ENCODE results near the gene CTSC.

CTSC gene

DNA sequence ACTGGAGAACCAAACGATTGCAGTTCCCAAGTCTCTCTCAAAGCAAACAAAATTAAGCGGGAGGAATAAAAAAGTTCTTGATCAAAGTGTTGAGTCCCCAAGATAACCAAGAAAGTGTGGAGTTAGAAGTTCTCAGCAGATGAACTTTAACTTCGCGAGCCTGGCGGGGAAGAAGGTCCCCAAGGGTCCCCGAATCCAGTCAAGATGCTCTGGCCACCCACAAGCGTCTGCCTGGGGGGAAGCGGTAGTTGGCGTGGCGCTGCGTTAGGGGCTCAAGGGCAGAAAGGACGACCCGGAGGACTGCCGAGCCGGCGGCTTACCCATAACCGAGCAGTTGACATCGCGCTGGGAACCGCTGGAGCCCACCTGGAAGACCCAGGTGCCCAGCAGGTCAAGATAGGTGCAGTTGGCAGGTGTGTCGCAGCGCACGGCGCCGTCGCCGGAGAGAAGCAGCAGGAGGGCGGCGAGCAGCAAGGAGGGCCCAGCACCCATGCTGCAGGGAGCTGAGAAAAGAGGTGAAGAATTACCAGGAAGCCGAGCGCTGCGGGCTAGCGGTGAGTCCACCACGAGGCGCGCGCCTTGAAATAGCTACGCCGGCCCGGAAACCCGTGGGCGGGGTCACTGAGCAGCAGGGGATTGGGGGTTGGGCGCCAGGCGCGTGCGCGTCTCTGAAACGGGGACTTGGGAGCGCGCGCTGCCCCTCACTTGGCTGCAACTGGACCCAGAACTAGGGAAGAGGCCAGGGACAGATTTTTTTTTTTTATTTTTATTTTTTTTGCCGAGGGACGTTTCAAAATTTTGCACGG, at the start of gene CTSC:
CTSC (minus strand) TSS at position 556 of the 806 bp plus-strand sequence; CDS start at position 492, 64 bp downstream.
- in situ Hi-C loops (cut with MboI; ENCODE audit: low sequenced_read_pairs), result no loop called here

DNA sequence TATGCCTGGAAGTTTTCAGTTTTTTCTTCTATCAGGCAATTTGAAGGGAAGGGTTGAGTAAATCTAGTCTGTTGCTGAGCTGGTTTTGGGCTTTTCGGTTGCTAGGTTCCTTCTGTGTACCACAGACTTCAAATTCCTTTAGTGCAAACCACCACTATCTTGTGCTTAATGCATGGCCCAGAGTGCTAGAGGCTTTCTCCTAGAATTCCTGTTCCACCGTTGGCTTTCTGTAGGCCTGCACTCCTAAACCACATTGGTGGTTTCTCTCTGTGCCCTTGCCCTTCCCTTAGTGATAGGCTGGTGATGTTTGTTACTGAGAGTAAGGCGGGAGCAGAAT, 47.1 kb upstream of the CTSC start:
- in situ Hi-C loops (cut with MboI; ENCODE audit: low sequenced_read_pairs), result no loop called here

DNA sequence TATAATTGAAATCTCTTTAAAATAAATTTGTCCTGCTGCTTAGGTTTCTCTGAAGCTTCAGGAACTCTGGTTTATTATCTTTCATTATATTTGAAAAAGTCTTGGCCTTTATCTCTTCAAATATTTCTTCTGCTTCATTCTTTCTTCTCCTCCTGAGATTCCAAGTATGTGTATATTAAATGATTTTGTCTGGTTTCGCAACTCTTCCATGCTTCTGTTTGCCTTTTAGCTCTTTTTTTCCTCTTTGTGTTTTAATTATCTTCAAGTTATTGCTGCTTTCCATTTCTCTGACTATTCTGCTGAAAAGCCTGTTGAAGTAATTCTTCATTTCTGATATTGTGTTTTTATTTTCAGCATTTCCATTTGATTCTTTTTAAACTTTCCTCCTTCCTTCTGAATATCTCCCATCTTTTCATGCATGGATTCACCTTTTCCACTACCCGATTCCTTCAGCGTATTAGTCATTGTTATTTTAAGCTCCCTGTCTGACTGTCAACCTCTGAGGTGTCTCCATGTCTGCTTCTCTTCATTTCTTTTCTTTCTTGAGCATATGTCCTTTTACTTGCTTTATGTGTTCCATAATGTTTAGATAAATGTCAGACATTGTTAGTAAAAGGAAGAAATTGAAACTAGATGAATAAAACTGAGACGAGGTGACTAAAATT, 46.6 kb upstream of the CTSC start:
- in situ Hi-C loops (cut with MboI; ENCODE audit: low sequenced_read_pairs), result no loop called here

DNA sequence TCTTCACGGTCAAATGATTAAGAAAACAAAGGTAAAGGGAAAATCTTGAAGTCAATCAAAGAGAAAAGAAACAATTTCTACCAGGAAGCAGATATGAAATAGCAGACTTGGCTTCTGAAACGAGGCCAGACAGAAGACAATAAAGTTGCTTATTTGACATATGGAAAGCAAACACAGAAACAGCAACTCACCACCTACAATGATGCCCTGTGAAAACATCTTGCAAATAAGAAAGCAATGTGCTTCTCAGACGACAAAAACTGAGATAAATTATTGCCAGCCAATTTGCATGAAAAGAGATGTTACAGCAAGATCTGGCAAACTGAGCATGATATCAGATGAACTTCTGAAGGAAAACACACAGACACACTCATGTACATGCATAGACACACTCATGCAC, 45.9 kb upstream of the CTSC start:
- in situ Hi-C loops (cut with MboI; ENCODE audit: low sequenced_read_pairs), result no loop called here

DNA sequence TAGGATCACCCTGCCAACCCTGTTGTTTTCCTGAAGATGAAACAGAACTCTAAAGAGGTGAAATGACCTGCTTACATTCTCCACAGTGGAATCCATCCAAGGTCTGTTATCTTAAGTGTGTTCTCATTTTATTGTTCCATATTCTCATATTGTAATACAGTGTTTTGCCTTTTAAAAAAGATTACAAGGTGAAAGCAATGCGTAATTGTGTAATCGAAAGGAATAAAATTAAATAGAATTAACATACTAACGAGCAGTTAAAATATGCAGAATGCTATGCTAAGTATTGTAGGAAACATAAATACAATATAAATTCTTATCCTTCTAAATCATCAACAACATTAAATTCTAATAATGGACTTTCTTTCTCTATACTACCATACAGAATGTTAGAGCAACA, 41.6 kb upstream of the CTSC start:
- in situ Hi-C loops (cut with MboI; ENCODE audit: low sequenced_read_pairs), result no loop called here

DNA sequence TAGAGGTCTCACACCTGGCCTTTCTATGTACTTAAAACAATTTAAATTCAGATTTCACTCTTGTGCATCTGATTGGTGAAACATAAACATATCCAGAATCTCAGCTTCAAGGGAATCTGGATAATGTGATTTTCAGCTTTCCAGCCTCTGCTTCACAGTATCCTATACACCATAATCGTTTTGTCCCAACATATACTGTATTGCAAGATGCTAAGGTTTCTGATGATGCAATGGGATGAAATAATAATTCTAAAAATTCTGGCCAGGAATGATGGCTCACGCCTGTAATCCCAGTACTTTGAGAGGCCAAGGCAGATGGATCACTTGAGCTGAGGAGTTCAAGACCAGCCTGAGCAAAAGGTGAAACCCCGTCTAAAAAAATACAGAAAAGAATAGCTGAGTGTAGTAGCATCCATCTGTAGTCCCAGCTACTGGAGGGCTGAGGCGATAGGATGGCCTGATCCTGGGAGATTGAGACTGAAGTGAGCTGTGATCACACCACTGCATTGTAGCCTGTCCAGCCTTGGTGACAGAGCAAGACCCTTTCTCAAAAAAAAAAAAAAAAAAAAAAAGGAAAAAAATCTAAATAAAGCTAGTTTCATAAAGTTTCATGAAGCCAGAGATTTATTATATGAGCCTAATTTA, 41.0 kb upstream of the CTSC start:
- in situ Hi-C loops (cut with MboI; ENCODE audit: low sequenced_read_pairs), result no loop called here

DNA sequence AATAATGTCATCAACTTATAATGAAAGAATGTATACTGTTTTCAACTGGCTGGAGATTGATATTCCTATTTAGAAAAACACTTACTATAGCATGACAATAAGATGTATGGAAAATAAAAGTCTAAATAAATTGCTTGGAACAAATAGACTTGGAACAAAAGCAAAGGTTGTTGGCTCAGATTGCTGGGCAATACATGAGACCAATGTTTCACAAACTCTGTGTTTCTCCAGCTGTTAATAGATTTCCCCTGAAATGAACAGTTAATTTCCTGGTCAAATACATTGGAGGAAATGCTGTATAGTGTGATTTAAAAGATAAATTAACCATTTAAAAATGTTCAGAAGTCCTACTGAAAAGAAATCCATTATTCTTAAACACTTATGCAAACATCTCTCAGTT, 40.1 kb upstream of the CTSC start:
- in situ Hi-C loops (cut with MboI; ENCODE audit: low sequenced_read_pairs), result no loop called here

DNA sequence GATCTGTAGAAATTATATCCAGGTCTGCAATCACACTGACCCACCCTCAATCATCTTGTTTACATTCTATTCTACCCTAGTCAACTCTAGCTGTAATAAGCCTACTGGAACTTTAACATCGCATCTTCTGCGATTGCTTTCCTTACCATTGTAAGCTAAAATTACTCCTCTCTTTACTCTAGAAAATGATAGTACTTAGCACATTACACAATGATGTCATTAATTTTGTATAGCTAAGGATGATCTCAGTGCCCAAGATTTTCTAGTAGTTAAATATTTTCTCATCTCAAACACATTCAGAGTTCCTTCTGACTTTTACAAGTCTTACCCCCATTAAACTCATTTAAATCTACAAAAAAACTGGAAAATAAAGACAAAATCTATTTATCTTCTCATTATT, 39.6 kb upstream of the CTSC start:
- in situ Hi-C loops (cut with MboI; ENCODE audit: low sequenced_read_pairs), result no loop called here

DNA sequence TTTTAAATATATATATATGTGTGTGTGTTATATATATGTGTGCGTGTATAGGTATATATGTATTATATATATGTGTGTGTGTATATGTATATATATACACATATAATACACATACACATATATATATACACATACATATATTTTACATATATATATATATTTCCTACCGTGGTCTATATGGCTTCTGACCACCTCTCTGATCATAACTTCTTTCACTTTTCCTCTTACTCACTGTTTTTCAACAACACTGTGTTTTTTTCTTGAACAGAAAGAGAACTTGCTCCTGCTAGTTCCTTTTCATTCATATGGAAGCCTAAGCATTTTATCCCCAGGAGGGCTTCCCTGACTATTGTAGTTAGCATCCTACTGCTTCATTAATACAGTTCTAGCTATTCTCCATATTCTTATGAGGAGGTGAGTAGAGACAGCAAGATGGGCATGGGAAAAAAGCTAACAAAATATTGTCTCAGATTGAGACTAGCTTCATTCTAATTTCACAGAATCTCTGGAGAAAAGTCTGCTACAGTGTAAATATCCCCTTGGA, 38.5 kb upstream of the CTSC start:
- in situ Hi-C loops (cut with MboI; ENCODE audit: low sequenced_read_pairs), result no loop called here

DNA sequence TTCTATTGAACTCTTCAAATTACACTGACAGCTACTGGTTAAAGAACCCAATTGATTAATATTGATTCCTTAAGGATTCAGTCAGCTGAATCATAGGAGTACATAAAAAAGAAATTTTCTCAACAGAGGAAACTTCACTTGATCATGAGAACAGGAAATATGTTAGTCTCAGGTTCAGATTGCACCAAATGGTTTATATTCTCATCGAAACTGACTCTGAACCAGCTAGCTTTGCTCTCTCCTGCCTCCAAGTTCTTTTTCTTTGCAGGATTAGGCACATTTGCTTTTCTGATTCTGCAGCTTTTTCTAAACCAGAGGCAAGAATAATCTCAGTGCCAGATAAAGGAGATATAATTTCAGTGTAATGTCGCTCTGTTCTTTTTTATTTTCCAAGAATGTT, 33.2 kb upstream of the CTSC start:
- in situ Hi-C loops (cut with MboI; ENCODE audit: low sequenced_read_pairs), result no loop called here

DNA sequence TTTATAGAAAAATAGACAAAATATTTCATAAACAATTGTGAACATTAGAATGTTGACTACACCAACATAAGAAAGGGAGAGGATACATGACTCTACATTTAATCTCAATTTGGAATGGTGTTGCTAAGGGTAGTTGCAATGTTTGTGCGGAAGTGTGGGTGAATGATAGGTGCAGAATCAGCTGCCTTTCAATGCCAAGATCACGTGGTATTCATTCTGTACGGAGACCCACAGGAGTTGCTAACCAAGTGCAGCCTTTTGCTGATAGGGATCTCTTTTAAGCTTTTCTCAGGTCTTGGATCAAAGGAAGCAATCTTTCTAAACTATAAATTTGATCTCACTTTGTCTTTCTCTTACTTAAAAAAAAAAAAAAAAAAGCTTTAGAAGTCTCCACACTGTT, 29.8 kb upstream of the CTSC start:
- in situ Hi-C loops (cut with MboI; ENCODE audit: low sequenced_read_pairs), result no loop called here

DNA sequence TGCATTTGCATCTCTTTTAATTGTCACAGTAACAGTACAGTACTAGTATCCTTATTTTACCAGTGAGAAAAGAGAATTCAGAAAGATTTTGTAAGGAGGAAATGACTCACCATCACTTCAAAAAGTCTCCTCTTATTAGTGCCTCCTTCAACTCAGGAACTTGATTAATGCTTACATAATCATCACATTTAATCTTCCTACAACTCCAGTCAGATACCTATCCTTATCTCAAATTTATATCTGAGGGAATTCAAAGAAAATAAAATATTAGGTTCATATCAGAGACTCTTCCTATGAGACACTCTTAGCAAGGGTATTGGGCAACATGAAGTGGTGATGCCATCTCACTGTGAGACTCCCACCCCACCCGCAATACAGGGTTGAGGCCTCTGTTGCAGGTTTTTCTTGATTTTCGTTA, 26.1 kb upstream of the CTSC start:
- in situ Hi-C loops (cut with MboI; ENCODE audit: low sequenced_read_pairs), result no loop called here

DNA sequence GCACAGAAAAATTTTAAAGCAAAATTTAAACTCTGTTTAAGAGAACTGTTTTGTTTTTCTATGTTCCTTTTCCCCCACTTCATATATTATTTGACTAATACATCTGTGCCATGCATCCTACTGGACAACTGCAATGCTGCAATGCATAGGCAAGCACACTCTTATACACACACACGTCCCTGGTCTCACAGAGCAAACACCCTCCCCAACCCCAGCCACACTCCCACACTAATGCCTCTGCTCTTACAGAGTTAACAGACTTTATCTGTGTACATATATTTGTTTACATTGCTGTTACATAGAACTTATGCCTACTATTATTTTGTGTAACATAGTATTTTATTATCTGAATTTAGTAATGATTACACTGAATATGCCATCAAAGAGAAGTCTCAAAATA, 25.5 kb upstream of the CTSC start:
- in situ Hi-C loops (cut with MboI; ENCODE audit: low sequenced_read_pairs), result no loop called here

DNA sequence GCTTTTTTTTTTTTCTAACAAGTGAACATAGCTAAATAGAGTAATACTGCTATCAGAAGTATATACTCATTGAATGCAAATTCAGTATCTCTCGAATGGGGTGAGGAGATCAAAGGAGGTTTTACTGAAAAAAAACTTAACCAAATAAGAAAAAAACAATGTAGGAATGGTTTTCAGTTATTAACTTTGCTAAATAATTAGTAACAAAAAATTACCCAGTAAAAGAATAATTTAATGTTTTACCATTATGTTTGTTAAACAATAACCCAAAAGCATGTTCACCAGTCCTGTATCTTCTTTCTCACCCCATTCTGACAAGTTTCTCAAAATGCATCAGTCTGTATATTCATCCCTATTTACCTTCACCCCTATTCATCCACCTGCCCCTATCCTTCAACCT, 22.6 kb upstream of the CTSC start:
- in situ Hi-C loops (cut with MboI; ENCODE audit: low sequenced_read_pairs), result no loop called here

DNA sequence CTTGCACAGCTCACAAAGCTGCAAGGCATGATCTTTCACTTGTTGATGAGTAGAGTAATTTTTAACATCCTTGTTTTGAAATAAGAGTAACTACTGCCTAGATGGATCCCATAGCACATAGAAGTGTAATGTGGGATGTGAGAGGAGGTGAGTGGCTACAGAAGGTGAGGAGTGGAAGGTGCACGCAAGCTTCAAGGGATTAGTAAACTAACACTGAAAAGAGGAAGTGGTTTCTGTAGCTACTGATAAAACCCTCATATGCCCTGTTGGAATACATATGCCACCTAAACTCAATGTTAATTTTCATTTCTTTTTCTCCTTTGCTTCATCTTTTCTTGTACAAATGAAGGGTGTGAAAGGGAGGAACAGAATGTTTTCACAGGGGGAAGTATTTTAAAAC, 22.0 kb upstream of the CTSC start:
- in situ Hi-C loops (cut with MboI; ENCODE audit: low sequenced_read_pairs), result no loop called here

DNA sequence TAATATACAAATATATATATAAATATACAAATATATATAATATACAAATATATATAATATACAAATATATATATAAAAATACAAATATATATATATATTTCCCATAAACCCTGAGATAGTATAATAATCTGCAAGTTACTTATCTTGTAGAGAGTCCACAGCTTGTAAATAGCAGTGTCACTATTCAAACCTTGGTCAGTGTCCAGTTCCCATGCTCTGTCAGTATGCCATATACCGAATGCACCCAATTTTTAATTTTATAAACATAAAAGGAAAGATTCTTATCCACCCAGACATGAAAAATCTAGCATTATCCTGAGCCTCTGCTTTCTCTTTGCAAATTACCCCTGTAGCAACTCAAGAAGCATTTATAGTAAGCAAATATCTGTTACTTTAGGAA, 21.6 kb upstream of the CTSC start:
- in situ Hi-C loops (cut with MboI; ENCODE audit: low sequenced_read_pairs), result no loop called here

DNA sequence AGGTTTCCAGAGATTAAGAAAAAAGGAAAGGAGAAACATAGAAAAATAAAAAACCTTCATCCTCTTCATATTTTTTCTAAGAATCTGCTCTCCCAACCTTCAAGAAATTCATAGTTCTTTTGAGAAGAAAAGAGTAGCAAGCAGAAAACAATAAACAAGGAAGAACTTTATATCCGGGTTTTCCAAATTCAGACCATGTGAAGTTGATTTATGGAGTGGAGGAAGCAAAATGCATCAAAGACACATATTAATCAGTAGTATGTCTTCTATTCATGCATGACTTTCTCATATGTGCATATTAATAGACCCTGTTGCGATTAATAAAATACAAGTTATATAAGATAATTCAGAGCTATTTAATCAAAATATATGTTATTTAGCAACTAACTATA, 20.5 kb upstream of the CTSC start:
- in situ Hi-C loops (cut with MboI; ENCODE audit: low sequenced_read_pairs), result no loop called here

DNA sequence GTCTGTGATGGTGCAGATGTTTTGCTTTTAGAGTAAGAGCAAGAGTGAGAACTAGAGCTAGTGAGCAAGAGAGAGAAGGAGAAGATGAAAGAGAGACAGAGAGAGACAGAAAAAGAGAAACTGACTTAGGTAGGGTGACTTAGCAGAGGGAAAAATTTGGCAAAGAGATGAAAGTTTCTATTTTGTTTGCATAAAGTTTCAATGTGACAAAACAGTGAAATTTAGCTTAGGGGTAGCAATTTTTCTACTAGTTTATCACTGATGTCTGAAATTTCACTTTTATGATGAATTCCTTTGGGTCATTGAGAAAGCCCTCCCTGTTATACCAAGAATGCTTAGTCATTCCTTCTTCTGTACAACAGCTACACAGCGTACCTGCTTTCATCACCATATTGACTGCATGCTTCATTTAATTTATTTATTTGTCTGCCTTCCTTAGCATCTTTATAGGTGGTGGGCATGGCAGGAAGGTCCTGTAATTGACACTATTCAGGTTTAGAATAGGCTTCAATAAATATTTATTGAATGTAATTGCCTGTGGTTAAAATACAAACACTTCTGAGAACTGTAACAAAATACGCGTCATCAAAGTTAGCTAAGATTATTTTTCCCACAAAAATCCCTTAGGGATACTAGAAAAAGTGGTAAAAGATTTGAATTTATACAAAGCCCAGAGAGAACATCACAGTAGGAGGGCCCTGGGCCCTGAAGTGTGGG, 19.9 kb upstream of the CTSC start:
- in situ Hi-C loops (cut with MboI; ENCODE audit: low sequenced_read_pairs), result no loop called here

DNA sequence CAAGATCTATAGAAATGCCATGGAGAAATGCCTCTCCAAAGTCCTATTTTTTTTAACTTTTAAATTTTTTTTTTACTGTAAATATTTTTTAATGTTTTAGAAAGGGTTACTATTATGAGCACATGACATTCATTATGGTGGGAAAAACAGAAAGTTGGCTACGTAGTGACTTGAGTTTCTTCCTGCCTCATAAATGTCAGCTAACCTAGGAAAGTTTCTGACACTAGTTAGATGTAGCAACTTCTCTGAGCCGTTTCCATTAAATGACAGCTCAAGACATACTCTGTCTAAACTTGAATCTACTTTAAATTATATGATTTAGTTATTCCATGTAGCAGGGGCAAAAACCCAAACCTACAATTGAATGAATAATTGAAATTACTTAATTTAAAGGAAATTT, 18.4 kb upstream of the CTSC start:
- in situ Hi-C loops (cut with MboI; ENCODE audit: low sequenced_read_pairs), result no loop called here

DNA sequence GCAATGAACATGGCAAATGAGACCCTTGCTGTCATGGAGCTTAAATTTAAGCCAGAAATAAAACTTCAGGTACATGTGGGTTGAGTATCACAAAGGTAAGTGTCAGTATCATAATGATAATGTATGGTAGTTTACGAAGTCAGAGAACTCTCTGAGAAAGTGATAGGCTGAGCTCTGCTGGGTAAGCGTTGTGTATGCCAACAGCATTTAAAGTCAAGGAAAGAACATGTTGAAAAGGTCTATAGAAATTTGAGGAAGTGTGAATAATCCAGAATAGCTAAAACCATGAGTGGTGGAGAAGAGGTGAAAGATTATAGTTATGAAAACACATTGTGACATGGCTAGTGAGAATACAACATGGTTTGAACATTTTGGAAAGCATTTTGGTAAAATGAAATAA, 17.4 kb upstream of the CTSC start:
- in situ Hi-C loops (cut with MboI; ENCODE audit: low sequenced_read_pairs), result no loop called here

DNA sequence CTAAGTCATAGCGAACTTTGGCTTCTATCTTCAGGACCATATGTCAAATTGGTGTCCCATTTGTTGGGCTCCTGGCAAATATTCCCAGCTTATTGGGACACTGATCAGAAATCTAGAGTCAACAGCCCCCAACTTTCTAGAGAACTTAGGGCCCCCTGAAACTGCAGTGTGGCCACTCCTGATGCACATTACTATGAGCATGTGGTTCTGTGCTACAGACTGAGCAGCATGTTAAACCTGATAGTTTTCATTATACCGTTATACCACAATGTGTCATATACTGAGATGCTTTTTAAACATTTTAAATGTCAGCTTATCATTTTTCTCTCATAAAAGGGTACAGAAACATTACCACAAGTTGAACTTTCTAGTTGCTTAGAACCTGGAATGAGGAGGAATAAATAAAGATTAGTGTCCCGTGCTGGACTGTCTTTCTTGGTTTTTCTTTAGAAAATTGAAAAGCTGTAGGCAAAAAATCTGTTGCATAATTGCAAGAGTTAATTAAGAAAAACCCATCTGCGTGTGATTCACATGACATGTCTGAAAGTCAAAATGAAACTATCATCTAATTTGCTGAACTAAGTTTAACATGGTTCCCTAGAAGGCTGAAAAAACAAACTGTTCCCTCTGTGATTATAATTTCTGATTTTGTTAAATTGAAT, 16.4 kb upstream of the CTSC start:
- in situ Hi-C loops (cut with MboI; ENCODE audit: low sequenced_read_pairs), result no loop called here

All from hTERT RPE-1 (cell line).